ENCODE results near the gene MED15.
"Not testable (repeated sequence)": the region's sequence is repeated elsewhere in the genome, so short reads cannot be mapped to it uniquely, and the experiment has no call there.

MED15 gene

GRCh38 chr22:20586403-20586745 lies 79.0 kb downstream of the MED15 start:
- DNase-seq = no peak

GRCh38 chr22:20587206-20587958 lies 80.0 kb downstream of the MED15 start:
- DNase-seq = no peak

- DNase-seq = no peak
Observed at GRCh38 chr22:20588092-20588842, 80.9 kb downstream of the MED15 start.

GRCh38 chr22:20588843-20589581 lies 81.6 kb downstream of the MED15 start:
- no peak for DNase-seq

- no peak for DNase-seq
Observed at GRCh38 chr22:20589614-20590476, 82.4 kb downstream of the MED15 start.

GRCh38 chr22:20590477-20591294 lies 83.3 kb downstream of the MED15 start:
- DNase-seq = no peak

GRCh38 chr22:20591295-20591645 lies 83.9 kb downstream of the MED15 start:
- DNase-seq = no peak

GRCh38 chr22:20591660-20592310 lies 84.4 kb downstream of the MED15 start:
- DNase-seq = no peak

GRCh38 chr22:20594038-20594437 lies 86.6 kb downstream of the MED15 start:
- DNase-seq = not testable (repeated sequence)

GRCh38 chr22:20594486-20594885 lies 87.1 kb downstream of the MED15 start:
- not testable (repeated sequence) for DNase-seq

GRCh38 chr22:20595461-20595860 lies 88.1 kb downstream of the MED15 start:
- DNase-seq = no peak

- DNase-seq = no peak
Observed at GRCh38 chr22:20599117-20599516, 91.7 kb downstream of the MED15 start.

- no peak for DNase-seq
Observed at GRCh38 chr22:20600137-20600673, 92.8 kb downstream of the MED15 start.

- no peak for DNase-seq
Observed at GRCh38 chr22:20601308-20601707, 93.9 kb downstream of the MED15 start.

GRCh38 chr22:20602609-20603164 lies 95.3 kb downstream of the MED15 start:
- DNase-seq = no peak

GRCh38 chr22:20604092-20604747 lies 96.8 kb downstream of the MED15 start:
- no peak for DNase-seq

- no peak for DNase-seq
Observed at GRCh38 chr22:20604776-20605221, 97.4 kb downstream of the MED15 start.

GRCh38 chr22:20605328-20605727 lies 97.9 kb downstream of the MED15 start:
- DNase-seq = no peak

- DNase-seq = peak; percentile 66
Observed at GRCh38 chr22:20606041-20606783, 98.8 kb downstream of the MED15 start.
